HEK293 (cell line): ENCODE results near the gene UGT1A10.

Source experiments
- CTCF ChIA-PET: fragments of 350-600 bp; formaldehyde crosslinking; extraction: SDS; loops from one replicate; lab custom pipeline; 2021; ENCODE audit warnings: antibody characterized with exemption; lab: Yijun Ruan, JAX
- POLR2A ChIA-PET: fragments of 300-600 bp; formaldehyde crosslinking; extraction: SDS; loops from one replicate; lab custom pipeline; 2020; ENCODE audit warnings: antibody characterized with exemption, inconsistent platforms; lab: Yijun Ruan, JAX
- H3K27ac ChIP-seq: fragments of 200-500 bp; sonication (Bioruptor generic); 2 replicates; pipeline ENCODE4 v1.5.1; 2014; ENCODE audit warnings: low read depth, low read length, control low read depth, inconsistent platforms; ENCODE audit errors: extremely low read depth
- H3K36me3 ChIP-seq, 2 experiments: fragments of 200-500 bp in 1 of 2; sonication (Bioruptor generic) in 1 of 2; 1 replicate in 1 of 2; 2 replicates in 1 of 2; pipeline ENCODE4 v1.5.1; 2014 to 2017; ENCODE audit warnings: inconsistent platforms in 2 of 2, low read length in 2 of 2; ENCODE audit not compliant: control insufficient read depth in 2 of 2, insufficient read depth in 1 of 2
- H3K4me1 ChIP-seq: fragments of 200-500 bp; sonication (Bioruptor generic); 2 replicates; pipeline ENCODE4 v1.5.1; 2014; ENCODE audit warnings: mild to moderate bottlenecking, low read length, inconsistent platforms; ENCODE audit not compliant: control insufficient read depth, insufficient read depth
- H3K4me3 ChIP-seq: 2 replicates; pipeline ENCODE4 v1.5.1; 2011; ENCODE audit warnings: low read depth, mild to moderate bottlenecking, control low read depth, low read length, moderate library complexity
- H3K9me3 ChIP-seq: fragments of 200-500 bp; sonication (Bioruptor generic); 2 replicates; pipeline ENCODE4 v1.5.1; 2014; ENCODE audit warnings: low read depth, low read length, inconsistent platforms; ENCODE audit not compliant: control insufficient read depth, insufficient read depth
- EGR2 ChIP-seq: fragments of 450-650 bp; formaldehyde crosslinking; IDR thresholded peaks from 2 replicates; pipeline ENCODE4 v1.5.1; 2016; ENCODE audit warnings: low read depth, missing biosample characterization, missing genetic modification characterization
- FEZF1 ChIP-seq: fragments of 450-650 bp; formaldehyde crosslinking; IDR thresholded peaks from 2 replicates; pipeline ENCODE4 v1.5.1; 2016; ENCODE audit warnings: missing biosample characterization, missing genetic modification characterization
- GLI2 ChIP-seq: fragments of 450-650 bp; formaldehyde crosslinking; IDR thresholded peaks from 2 replicates; pipeline ENCODE4; 2017; ENCODE audit warnings: missing biosample characterization, missing genetic modification characterization, low read depth, borderline replicate concordance
- MYNN ChIP-seq: fragments of 450-650 bp; formaldehyde crosslinking; IDR thresholded peaks from 2 replicates; pipeline ENCODE4 v1.5.1; 2016; ENCODE audit warnings: missing biosample characterization, missing genetic modification characterization, borderline replicate concordance
- REST ChIP-seq: fragments of 450-650 bp; formaldehyde crosslinking; IDR thresholded peaks from 2 replicates; pipeline ENCODE4 v1.5.1; 2016; ENCODE audit warnings: missing biosample characterization, missing genetic modification characterization
- SCRT2 ChIP-seq: fragments of 450-650 bp; formaldehyde crosslinking; IDR thresholded peaks from 2 replicates; pipeline ENCODE4 v1.5.1; 2016; ENCODE audit warnings: missing biosample characterization, missing genetic modification characterization
- TCF7L2 ChIP-seq: IDR thresholded peaks from 2 replicates; pipeline ENCODE4 v1.6.1; 2011; ENCODE audit warnings: low read depth, mild to moderate bottlenecking, inconsistent platforms, low read length, moderate library complexity, borderline replicate concordance
- ZBTB11 ChIP-seq: fragments of 450-650 bp; formaldehyde crosslinking; conservative IDR thresholded peaks from 2 replicates; pipeline ENCODE4 v1.5.1; 2016; ENCODE audit warnings: low read depth, missing biosample characterization, missing genetic modification characterization
- ZBTB20 ChIP-seq: fragments of 450-650 bp; formaldehyde crosslinking; IDR thresholded peaks from 2 replicates; pipeline ENCODE4 v1.5.1; 2016; ENCODE audit warnings: missing biosample characterization, missing genetic modification characterization
- ZBTB26 ChIP-seq: fragments of 450-650 bp; formaldehyde crosslinking; optimal IDR thresholded peaks from 2 replicates; pipeline ENCODE3; 2016; ENCODE audit warnings: missing biosample characterization, mild to moderate bottlenecking, missing genetic modification characterization
- ZNF174 ChIP-seq: fragments of 450-650 bp; formaldehyde crosslinking; IDR thresholded peaks from 2 replicates; pipeline ENCODE4 v1.5.0; 2017; ENCODE audit warnings: missing biosample characterization, mild to moderate bottlenecking, missing genetic modification characterization
- ZNF274 ChIP-seq, 2 experiments: fragments of 200-500 bp in 1 of 2; fragments of 450-650 bp in 1 of 2; sonication (Bioruptor generic) in 1 of 2; formaldehyde crosslinking in 1 of 2; IDR thresholded peaks; 2 replicates each; pipeline versions ENCODE4 v1.5.1 to v1.6.1; 2014 to 2016; ENCODE audit warnings: borderline replicate concordance in 1 of 2, inconsistent platforms in 1 of 2, low read length in 1 of 2, missing biosample characterization in 1 of 2, missing genetic modification characterization in 1 of 2
- ZNF423 ChIP-seq: fragments of 450-650 bp; formaldehyde crosslinking; IDR thresholded peaks from 2 replicates; pipeline ENCODE4 v1.5.1; 2016; ENCODE audit warnings: missing biosample characterization, missing genetic modification characterization
- ZNF580 ChIP-seq: fragments of 450-650 bp; formaldehyde crosslinking; IDR thresholded peaks from 2 replicates; pipeline ENCODE4 v1.5.1; 2016; ENCODE audit warnings: missing biosample characterization, missing genetic modification characterization
- ZNF626 ChIP-seq: fragments of 450-650 bp; sonication (Bioruptor Pico); formaldehyde crosslinking; IDR thresholded peaks from 2 replicates; pipeline ENCODE4 v1.5.1; 2018; ENCODE audit warnings: missing biosample characterization, missing genetic modification characterization, inconsistent platforms
- ZNF792 ChIP-seq: fragments of 450-650 bp; formaldehyde crosslinking; IDR thresholded peaks from 2 replicates; pipeline ENCODE4 v1.5.1; 2016; ENCODE audit warnings: missing biosample characterization, missing genetic modification characterization
- TF ChIP-seq, protein P1 (sequence below): fragments of 450-650 bp; formaldehyde crosslinking; IDR thresholded peaks from 2 replicates; pipeline ENCODE4 v1.5.1; 2016; ENCODE audit warnings: missing biosample characterization, missing genetic modification characterization
- TF ChIP-seq, protein P2 (sequence below): fragments of 450-650 bp; formaldehyde crosslinking; IDR thresholded peaks from 2 replicates; pipeline ENCODE4 v1.5.1; 2017; ENCODE audit warnings: missing biosample characterization, missing genetic modification characterization

UGT1A10 gene

GRCh38 chr2:233772583-233772982 is 136.3 kb downstream of the UGT1A10 start:
- no peaks in the 10 kb centered on the region for H3K36me3 ChIP-seq
- TF ChIP-seq REST (tag by site-specific recombination) (no peak), EGR2 (tag by site-specific recombination) (no peak), ZNF423 (tag by site-specific recombination) (no peak), ZBTB11 (tag by site-specific recombination) (no peak), FEZF1 (tag by site-specific recombination) (no peak), ZNF626 (tag by site-specific recombination) (no peak), TCF7L2 (no peak), ZNF174 (tag by site-specific recombination) (no peak), ZBTB20 (no peak), ZNF274 (IDR thresholded peaks at IDR 0.05; ENCODE audit: low read length) (no peak), ZNF274 (tag by site-specific recombination; IDR thresholded peaks at IDR 0.05; ENCODE audit: borderline replicate concordance) (no peak), ZNF792 (no peak), ZBTB26 (tag by site-specific recombination) (no peak), SCRT2 (no peak), ZNF580 (tag by site-specific recombination) (no peak), GLI2 (no peak), MYNN (tag by site-specific recombination) (no peak)
- TF ChIP-seq, protein P1, sequence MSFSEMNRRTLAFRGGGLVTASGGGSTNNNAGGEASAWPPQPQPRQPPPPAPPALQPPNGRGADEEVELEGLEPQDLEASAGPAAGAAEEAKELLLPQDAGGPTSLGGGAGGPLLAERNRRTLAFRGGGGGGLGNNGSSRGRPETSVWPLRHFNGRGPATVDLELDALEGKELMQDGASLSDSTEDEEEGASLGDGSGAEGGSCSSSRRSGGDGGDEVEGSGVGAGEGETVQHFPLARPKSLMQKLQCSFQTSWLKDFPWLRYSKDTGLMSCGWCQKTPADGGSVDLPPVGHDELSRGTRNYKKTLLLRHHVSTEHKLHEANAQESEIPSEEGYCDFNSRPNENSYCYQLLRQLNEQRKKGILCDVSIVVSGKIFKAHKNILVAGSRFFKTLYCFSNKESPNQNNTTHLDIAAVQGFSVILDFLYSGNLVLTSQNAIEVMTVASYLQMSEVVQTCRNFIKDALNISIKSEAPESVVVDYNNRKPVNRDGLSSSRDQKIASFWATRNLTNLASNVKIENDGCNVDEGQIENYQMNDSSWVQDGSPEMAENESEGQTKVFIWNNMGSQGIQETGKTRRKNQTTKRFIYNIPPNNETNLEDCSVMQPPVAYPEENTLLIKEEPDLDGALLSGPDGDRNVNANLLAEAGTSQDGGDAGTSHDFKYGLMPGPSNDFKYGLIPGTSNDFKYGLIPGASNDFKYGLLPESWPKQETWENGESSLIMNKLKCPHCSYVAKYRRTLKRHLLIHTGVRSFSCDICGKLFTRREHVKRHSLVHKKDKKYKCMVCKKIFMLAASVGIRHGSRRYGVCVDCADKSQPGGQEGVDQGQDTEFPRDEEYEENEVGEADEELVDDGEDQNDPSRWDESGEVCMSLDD (tag by site-specific recombination) = no peak
- TF ChIP-seq, protein P2, sequence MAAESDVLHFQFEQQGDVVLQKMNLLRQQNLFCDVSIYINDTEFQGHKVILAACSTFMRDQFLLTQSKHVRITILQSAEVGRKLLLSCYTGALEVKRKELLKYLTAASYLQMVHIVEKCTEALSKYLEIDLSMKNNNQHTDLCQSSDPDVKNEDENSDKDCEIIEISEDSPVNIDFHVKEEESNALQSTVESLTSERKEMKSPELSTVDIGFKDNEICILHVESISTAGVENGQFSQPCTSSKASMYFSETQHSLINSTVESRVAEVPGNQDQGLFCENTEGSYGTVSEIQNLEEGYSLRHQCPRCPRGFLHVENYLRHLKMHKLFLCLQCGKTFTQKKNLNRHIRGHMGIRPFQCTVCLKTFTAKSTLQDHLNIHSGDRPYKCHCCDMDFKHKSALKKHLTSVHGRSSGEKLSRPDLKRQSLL (tag by site-specific recombination) = no peak
- H3K4me3 ChIP-seq = no peak overlapping the region
- ChIA-PET POLR2A (no interaction called here), CTCF (no interaction called here)
- no peak overlapping the region for H3K27ac ChIP-seq
- no peaks in the 10 kb centered on the region for H3K9me3 ChIP-seq
- no peaks in the 10 kb centered on the region for H3K4me1 ChIP-seq
